Hepatocyte (in vitro differentiated cells): Measurements from ENCODE around the gene ATAT1. TPM values are rescaled to one million over a fixed set of nuclear protein-coding genes. Genes with fewer than 3 reads are reported as not detected.

ENCODE experiments used
- DNase-seq: peaks from one replicate; pipeline ENCODE4 v3.0.0-alpha.2; 2016; ENCODE audit warnings: low spot score
- H2AFZ ChIP-seq: fragments of 200-600 bp; sonication (generic); 2 replicates; pipeline ENCODE4 v1.6.0; 2016; ENCODE audit warnings: antibody characterized with exemption, mild to moderate bottlenecking
- H3K27ac ChIP-seq: fragments of 200-600 bp; sonication (generic); 2 replicates; pipeline ENCODE4 v1.5.1; 2016; ENCODE audit warnings: mild to moderate bottlenecking
- H3K27me3 ChIP-seq: fragments of 200-600 bp; sonication (generic); 2 replicates; pipeline ENCODE4 v1.6.1; 2016
- H3K36me3 ChIP-seq: fragments of 200-600 bp; sonication (generic); replicated peaks from 2 replicates; pipeline ENCODE4 v1.5.1; 2016; ENCODE audit warnings: low read depth; ENCODE audit not compliant: insufficient read depth
- H3K4me1 ChIP-seq: fragments of 200-600 bp; sonication (generic); 2 replicates; pipeline ENCODE4 v1.5.1; 2016; ENCODE audit warnings: mild to moderate bottlenecking, moderate library complexity; ENCODE audit not compliant: insufficient read depth
- H3K4me2 ChIP-seq: fragments of 200-600 bp; sonication (generic); 2 replicates; pipeline ENCODE4 v1.6.0; 2016
- H3K4me3 ChIP-seq: fragments of 200-600 bp; sonication (generic); 2 replicates; pipeline ENCODE4 v1.5.1; 2016; ENCODE audit warnings: mild to moderate bottlenecking
- H3K79me2 ChIP-seq: fragments of 200-600 bp; sonication (generic); 2 replicates; pipeline ENCODE4 v1.6.0; 2017; ENCODE audit warnings: mild to moderate bottlenecking
- H3K9me2 ChIP-seq: fragments of 200-600 bp; sonication (generic); replicated peaks from 2 replicates; pipeline ENCODE4 v1.6.0; 2017; ENCODE audit warnings: mild to moderate bottlenecking; ENCODE audit not compliant: insufficient read depth
- H3K9me3 ChIP-seq: fragments of 200-600 bp; sonication (generic); 2 replicates; pipeline ENCODE4 v1.5.1; 2016; ENCODE audit warnings: low read depth, mild to moderate bottlenecking
- H4K20me1 ChIP-seq: fragments of 200-600 bp; sonication (generic); 2 replicates; pipeline ENCODE4 v1.6.0; 2016; ENCODE audit warnings: mild to moderate bottlenecking; ENCODE audit not compliant: insufficient read depth, poor library complexity, severe bottlenecking
- EZH2 ChIP-seq: fragments of 200-600 bp; sonication (generic); IDR thresholded peaks from 2 replicates; pipeline ENCODE4 v1.6.1; 2016; ENCODE audit warnings: antibody characterized with exemption, mild to moderate bottlenecking, borderline replicate concordance
- EZH2phosphoT487 ChIP-seq: fragments of 200-600 bp; sonication (generic); IDR thresholded peaks from one replicate; pipeline ENCODE4 v1.6.1; 2018; ENCODE audit warnings: antibody characterized with exemption, mild to moderate bottlenecking, low read depth, moderate library complexity; ENCODE audit not compliant: unreplicated experiment, severe bottlenecking
- WGBS: methylation state at CpG from one replicate; pipeline ENCODE4 v1.1.6; 2016; ENCODE audit warnings: low lambda C conversion rate; ENCODE audit errors: missing lambda C conversion rate; 5-methylcytosine and 5-hydroxymethylcytosine counted together
- polyA plus RNA-seq: library from polyadenylated mRNA; unstranded; fragments of >200 nt; fragmentation: Nextera tagmentation; extraction: Ambion mirVana; gene quantifications from 2 replicates; pipeline ENCODE4 v1.2.1, GENCODE V29; 2016
- total RNA-seq: library from RNA; depleted of rRNA; stranded (reverse); fragments of >200 nt; gene quantifications from 2 replicates; pipeline ENCODE4 v1.2.3, GENCODE V29; 2014
- TF ChIP-seq, protein P1 (sequence below): fragments of 200-600 bp; sonication (generic); IDR thresholded peaks from 2 replicates; pipeline ENCODE4 v1.5.1; 2016; ENCODE audit warnings: antibody characterized with exemption, mild to moderate bottlenecking; ENCODE audit not compliant: poor library complexity

The ATAT1 gene
- total and polyA plus RNA-seq, 2 experiments from 2014 or later = 7.0 to 18.3 TPM

- 98% methylated on average over 33 of the region's 39 CpGs for WGBS
- Histone ChIP-seq H3K27ac (no peak overlapping the region), H3K9me2 (no peaks in the 10 kb centered on the region), H2AFZ (no peak overlapping the region), H3K27me3 (no peaks in the 10 kb centered on the region), H3K36me3 (peaks cover 4% of the 10 kb centered on the region), H3K4me3 (no peak overlapping the region), H3K9me3 (no peaks in the 10 kb centered on the region), H3K79me2 (no peaks in the 10 kb centered on the region), H3K4me2 (no peak overlapping the region), H3K4me1 (no peaks in the 10 kb centered on the region), H4K20me1 (peaks cover 22% of the 10 kb centered on the region)
- TF ChIP-seq EZH2 = no peak
- DNase-seq = no peak
Observed at GRCh38 chr6:30601815-30602641, 24.6 kb upstream of the ATAT1 start.

DNA sequence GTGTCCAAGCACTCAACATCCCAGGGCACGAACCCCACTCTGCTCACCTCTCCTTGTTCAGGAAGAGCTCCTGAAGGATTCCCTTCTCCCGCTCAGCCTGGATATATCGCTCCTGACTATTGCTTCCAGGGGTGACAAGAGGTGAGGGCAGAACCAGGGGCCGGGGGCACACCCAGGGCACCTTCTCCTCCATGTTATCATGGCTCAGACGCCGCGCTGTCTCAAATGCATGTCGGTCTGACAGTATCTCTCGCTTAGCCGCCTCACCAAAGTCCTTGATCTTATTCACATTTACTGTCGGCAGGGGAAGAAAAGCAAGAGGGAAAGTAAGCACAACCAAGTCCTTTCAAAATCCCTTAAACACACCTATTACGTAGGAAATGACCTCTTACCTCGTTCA is 22.7 kb upstream of the ATAT1 start:
- Histone ChIP-seq H2AFZ (no peak overlapping the region), H3K9me3 (no peaks in the 10 kb centered on the region), H3K9me2 (no peaks in the 10 kb centered on the region), H3K36me3 (peaks cover 4% of the 10 kb centered on the region), H3K4me3 (no peak overlapping the region), H4K20me1 (peaks cover 30% of the 10 kb centered on the region), H3K4me2 (no peak overlapping the region), H3K27me3 (no peaks in the 10 kb centered on the region), H3K27ac (no peak overlapping the region), H3K79me2 (no peaks in the 10 kb centered on the region), H3K4me1 (no peaks in the 10 kb centered on the region)
- no peak for DNase-seq
- no peak for TF ChIP-seq EZH2
- TF ChIP-seq, protein P1, sequence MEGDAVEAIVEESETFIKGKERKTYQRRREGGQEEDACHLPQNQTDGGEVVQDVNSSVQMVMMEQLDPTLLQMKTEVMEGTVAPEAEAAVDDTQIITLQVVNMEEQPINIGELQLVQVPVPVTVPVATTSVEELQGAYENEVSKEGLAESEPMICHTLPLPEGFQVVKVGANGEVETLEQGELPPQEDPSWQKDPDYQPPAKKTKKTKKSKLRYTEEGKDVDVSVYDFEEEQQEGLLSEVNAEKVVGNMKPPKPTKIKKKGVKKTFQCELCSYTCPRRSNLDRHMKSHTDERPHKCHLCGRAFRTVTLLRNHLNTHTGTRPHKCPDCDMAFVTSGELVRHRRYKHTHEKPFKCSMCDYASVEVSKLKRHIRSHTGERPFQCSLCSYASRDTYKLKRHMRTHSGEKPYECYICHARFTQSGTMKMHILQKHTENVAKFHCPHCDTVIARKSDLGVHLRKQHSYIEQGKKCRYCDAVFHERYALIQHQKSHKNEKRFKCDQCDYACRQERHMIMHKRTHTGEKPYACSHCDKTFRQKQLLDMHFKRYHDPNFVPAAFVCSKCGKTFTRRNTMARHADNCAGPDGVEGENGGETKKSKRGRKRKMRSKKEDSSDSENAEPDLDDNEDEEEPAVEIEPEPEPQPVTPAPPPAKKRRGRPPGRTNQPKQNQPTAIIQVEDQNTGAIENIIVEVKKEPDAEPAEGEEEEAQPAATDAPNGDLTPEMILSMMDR = no peak
- no peak for TF ChIP-seq EZH2phosphoT487
- WGBS = 97% methylated on average over 12 of the region's 13 CpGs

- Histone ChIP-seq H4K20me1 (peaks cover 37% of the 10 kb centered on the region), H3K4me1 (peaks cover 13% of the 10 kb centered on the region), H3K27ac (no peak overlapping the region), H3K27me3 (no peaks in the 10 kb centered on the region), H3K36me3 (no peaks in the 10 kb centered on the region), H3K4me3 (no peak overlapping the region), H3K9me3 (no peaks in the 10 kb centered on the region), H3K9me2 (no peaks in the 10 kb centered on the region), H3K79me2 (peaks cover 16% of the 10 kb centered on the region), H2AFZ (no peak overlapping the region), H3K4me2 (no peak overlapping the region)
- TF ChIP-seq, protein P1 = no peak
- DNase-seq = no peak
- WGBS = 94% methylated on average over 4 of the region's 4 CpGs
Observed at GRCh38 chr6:30610065-30610464, 16.6 kb upstream of the ATAT1 start.

GRCh38 chr6:30611150-30611855 is 15.4 kb upstream of the ATAT1 start:
- Histone ChIP-seq H3K36me3 (peaks cover 1% of the 10 kb centered on the region), H4K20me1 (peaks cover 33% of the 10 kb centered on the region), H3K4me1 (peaks cover 13% of the 10 kb centered on the region), H3K27ac (no peak overlapping the region), H3K9me3 (no peaks in the 10 kb centered on the region), H3K79me2 (peaks cover 25% of the 10 kb centered on the region), H3K27me3 (no peaks in the 10 kb centered on the region), H2AFZ (no peak overlapping the region), H3K4me2 (no peak overlapping the region), H3K4me3 (no peak overlapping the region), H3K9me2 (no peaks in the 10 kb centered on the region)
- DNase-seq = no peak
- WGBS = 91% methylated on average over 9 of the region's 9 CpGs
- TF ChIP-seq, protein P1 = no peak
- TF ChIP-seq EZH2phosphoT487 (no peak), EZH2 (no peak)
